Limb (tissue), 2 donors: ENCODE measurements around the gene PGAM2.

Experiments used
- DNase-seq, 2 donors: peaks; one replicate each; pipeline ENCODE4 v3.0.0-alpha.2; 2016; ENCODE audit errors: extremely low spot score in 2 of 2

PGAM2 gene

GRCh38 chr7:44103923-44104859, 38.8 kb upstream of the PGAM2 start, which contains the start of gene AEBP1:
AEBP1 (plus strand) TSS chr7:44104345; CDS start chr7:44104666, 321 bp downstream.
- peak; percentile 54 to 80 for DNase-seq

DNA sequence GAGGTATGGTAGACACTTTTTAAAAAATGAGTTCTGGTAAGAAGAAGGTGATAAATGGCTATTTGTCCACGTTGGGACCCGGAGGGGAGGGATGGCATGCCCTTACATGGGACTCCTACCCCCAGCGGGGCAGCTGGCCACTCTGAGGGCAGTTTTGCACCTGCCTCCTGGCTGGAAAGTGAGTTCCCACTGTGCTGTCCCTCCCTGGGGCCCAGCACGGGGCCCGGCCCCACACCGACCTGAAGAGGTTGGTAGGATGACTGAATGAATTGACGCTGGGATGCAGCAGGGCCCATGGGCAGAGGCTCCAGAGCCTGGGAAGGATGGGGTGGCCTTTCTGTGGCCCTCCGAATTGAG, 38.2 kb upstream of the PGAM2 start:
- DNase-seq, result no peak

GRCh38 chr7:44102846-44103565, 37.6 kb upstream of the PGAM2 start:
- no peak for DNase-seq

DNA sequence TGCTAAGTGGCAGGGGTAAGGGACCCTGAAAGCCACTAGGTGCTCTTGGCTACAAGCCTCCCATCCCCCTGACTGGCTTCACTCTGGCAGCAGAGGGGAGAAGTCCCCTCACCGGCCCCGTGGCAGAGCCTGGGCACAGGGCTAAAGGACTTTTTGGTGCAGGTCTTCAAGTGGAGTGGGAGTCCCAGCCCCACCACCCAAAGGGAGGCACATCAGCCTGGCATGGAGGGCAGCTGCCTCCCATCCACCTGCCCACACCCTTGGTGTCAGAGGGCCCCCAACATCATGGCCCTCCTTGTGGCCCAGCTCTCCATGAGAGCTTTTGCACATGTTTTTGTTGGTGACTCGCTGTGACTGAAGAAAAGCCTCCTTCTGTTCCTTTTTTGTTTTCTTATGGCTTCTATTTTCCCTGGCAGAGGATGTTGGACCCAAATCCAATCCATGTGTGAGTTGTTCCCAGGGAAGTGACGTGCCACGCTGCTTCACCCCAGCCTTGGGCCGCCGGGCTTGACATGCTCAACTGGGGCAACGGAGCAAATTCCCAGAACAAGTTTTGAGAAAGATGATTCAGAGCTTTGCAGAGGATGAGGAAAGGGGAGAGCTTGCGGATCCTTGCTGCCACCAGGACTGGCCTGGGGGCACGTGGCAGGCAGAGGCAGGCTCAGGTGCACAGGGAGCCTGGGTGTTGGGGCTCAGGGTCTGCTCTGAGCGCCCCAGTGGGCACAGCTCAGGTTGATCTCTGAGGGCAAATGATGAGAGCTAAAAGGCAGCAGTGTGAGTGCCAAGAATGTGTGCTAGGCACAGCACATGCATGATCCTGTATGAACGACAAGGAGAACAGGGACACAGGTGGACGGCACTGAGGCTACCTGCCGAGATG, 36.8 kb upstream of the PGAM2 start:
- DNase-seq, result peak in 1 of 2 donors; percentile 29

- no peak for DNase-seq
Measured at GRCh38 chr7:44101303-44101965, 36.1 kb upstream of the PGAM2 start.

DNA sequence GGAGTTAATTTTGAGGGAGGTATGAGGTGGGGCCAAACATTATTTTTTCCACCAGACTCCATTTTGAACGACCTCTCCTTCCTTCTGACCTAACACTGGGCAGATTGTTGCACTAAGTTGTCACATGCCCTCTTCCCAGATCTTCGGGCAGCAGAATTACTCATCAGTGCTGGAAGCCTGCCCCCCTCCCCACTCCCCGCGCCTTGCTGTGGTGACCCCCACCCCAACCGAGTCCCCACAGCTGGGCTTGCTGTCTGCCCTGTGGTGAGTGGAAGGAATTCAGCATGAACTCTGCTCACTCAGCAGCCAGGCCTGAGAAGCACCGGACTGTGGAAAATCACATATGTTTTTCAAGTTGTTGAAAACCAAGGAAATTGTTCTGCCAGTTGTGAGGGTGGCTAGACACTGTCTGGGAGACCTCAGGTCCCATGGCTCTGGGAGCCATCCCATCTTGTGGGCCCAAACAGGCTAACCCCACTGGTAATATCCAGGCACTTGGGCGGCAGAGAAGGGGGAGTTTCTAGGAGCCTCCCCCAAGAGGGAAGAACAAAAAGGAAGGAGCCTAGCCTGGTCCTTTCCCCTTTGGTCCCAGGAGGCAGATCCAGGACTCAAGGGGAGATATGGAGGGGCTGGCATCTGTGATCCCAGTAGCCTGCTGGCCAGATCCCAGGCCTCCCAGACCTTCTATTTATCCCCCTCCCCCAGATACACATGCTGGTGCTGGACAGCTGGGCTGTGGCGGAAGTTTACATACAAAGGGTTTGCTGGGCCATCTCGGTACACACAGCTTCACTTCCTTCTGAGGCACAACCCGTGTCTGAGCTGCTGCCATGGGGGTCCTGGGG, 35.3 kb upstream of the PGAM2 start:
- no peak for DNase-seq

DNA sequence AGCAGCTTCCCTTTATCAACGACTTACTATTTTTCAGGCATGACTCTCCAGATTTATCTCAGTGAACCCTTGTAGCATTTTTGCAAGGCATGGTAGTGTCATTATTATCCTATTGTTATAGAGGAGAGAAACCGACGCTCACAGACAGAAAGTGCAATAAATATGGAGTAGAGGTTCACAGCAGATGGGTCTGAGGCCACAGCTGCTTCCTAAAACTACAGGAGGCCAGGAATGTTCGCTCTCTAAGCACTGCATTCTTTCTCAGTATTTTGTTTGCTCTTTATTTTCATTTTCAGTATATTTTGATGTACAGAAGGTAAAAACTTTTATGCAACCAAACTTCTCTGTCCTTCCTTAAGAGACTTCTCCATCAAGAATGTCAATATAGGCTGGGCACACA, 34.3 kb upstream of the PGAM2 start:
- no peak for DNase-seq

DNA sequence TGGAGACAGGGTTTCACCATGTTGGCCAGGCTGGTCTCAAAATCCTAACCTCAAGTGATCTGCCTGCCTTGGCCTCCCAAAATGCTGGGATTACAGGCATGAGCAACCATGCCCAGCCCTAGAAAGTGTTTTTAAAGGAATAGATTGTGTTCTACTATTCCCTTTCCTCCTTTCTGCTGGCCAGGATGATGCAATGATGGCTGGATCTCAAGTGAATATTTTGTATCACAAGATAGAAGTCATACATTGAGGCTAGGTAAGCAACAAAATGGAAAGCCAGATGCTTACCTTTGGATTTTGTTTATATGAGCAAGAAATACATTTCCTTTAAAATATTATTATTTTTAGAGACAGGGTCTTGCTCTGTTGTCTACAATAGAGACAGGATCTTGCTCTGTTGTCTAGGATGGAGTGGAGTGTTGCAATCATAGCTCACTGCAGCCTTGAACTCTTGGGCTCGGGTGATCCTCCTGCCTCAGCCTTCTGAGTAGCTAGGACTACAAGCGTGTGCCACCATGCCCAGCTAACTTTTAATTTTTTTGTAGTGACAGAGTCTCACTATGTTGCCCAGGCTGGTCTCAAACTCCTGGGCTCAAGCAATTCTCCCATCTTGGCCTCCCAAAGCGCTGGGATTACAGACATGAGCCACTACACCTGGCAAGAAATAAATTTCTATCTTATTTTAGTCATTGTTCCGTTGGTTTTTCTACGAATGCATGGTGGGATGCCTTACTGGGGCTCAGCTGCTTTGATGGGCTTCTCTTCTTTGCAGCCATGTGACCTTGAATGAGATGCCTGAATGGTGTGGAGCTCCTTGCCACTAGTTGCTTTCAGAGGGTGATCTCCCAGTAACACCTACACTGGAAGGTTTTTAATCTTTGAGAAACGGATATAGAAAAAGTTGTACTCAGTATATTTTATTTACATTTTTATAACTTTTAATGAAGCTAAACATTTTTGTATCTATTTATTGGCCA, 33.0 kb upstream of the PGAM2 start:
- no peak for DNase-seq

- DNase-seq, result no peak
Measured at GRCh38 chr7:44097064-44097932, 31.9 kb upstream of the PGAM2 start.

DNA sequence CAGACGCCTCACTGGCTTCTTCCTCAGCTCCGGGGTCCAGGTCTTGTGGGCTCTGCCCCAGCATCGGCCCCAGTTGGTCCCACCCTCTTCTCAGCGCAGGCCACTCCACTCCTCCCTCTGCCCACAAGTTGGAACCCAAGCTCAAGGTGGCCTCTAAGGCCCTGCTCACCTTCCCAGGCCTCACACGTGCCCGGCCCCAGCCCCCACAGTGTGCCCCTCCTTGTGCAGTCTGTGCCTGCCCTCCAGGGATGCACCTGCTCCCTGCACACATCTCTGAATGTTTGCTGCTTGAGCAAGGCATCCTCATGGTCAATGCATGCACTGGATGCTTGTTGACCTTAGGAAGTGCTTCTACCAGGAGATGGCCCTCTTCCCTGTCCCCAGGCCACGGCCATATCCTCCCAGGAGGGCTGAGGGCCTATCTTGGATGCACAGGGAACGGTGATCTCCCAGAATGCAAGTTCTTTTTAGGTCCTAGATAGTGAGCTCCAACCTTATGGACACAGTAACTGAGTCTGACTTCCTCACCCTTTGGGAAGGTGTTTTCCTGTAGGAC, 31.0 kb upstream of the PGAM2 start:
- DNase-seq, result no peak

DNA sequence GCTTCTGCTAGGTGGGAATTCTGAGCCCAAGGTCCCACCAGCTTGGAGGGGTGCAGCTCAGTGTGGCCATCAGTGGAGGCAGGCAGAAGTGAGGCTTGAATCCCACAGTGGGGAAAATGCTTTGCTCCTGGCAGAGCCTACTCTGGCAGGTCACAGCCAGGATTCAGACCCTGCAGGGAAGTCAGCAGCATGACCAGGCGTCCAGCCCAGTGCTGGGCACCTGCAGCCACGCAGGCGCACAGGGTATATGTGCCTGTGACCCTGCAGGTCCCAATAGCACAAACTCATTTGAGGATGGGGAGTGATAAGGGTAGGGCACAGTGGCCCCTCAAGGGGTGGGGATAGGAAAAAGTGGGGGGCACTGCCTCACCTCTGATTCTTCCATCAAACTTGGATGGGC, 30.4 kb upstream of the PGAM2 start:
- no peak for DNase-seq

- no peak for DNase-seq
Measured at GRCh38 chr7:44094883-44095592, 29.7 kb upstream of the PGAM2 start.

- DNase-seq, result no peak
Measured at GRCh38 chr7:44094365-44094764, 29.0 kb upstream of the PGAM2 start.

GRCh38 chr7:44093102-44093641, 27.8 kb upstream of the PGAM2 start:
- no peak for DNase-seq

GRCh38 chr7:44087911-44088838, 22.8 kb upstream of the PGAM2 start:
- peak in 1 of 2 donors; percentile 28 for DNase-seq

DNA sequence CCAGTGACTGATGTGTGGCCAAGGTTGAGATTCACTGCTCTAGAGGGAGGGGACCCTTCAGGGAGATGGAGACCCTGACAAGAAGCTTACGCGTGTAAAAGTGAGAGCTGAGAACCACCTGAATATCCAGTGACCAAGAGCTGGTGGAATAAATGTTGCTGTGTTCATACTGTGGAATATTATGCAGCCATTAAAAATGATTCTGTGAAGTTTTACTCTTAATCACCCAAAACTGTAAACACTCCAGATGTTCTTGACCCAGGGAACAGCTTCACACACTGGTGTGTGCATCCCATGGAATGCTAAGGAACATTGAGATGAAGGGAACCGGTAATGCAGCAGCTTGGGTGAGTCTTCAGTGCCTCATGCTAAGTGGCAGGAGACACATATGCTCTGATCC, 21.3 kb upstream of the PGAM2 start:
- no peak for DNase-seq
